Measurements from ENCODE around the gene BCR. TPM values are rescaled to one million over a fixed set of nuclear protein-coding genes. Genes with fewer than 3 reads are reported as not detected.

The BCR gene
- total and polyA plus RNA-seq, 2 of the 8 experiments (the other 6 are each of a cell fraction or from before 2014, with no cell fraction given): 66.7 to 130 TPM

- Histone ChIP-seq H3K79me1 (ENCODE audit: low read depth, low read length) (peaks cover 39% of the 10 kb centered on the region), H4K91ac (replicated peaks; ENCODE audit: insufficient read length, low read length) (no peak overlapping the region), H2AK5ac (ENCODE audit: low read depth, low read length) (peak overlapping the region; percentile 89), H3K4me1 (replicated peaks in 1 of 4; ENCODE audit: control insufficient read depth in 3 of 4, insufficient read depth in 4 of 4, low read length in 3 of 4) (peaks cover 23 to 41% (median 32%) of the 10 kb centered on the region in 4 experiments), H3K9ac (replicated peaks in 1 of 4; ENCODE audit: extremely low read depth in 1 of 4, low read depth in 3 of 4, low read length in 3 of 4) (no peak overlapping the region; a peak in 1 of 7 replicates), H2BK20ac (ENCODE audit: low read length) (peak overlapping the region; percentile 75), H3K23me2 (ENCODE audit: low read depth, low read length) (peaks cover 3% of the 10 kb centered on the region; the same call in 1 of the 2 replicates), H3K56ac (replicated peaks; ENCODE audit: insufficient read length, low read depth, low read length) (no peak overlapping the region), H3K4me3 (ENCODE audit: extremely low read depth in 1 of 4, insufficient read depth in 2 of 4, low read depth in 3 of 4, low read length in 4 of 4) (0 out of 8 replicates have a peak overlapping the region, but pooled peaks of 2 of the 4 experiments have one; percentile 3 to 10), H4K20me1 (replicated peaks in 1 of 2; ENCODE audit: control insufficient read depth in 1 of 2, insufficient read depth in 2 of 2, low read length in 2 of 2) (peaks cover 6 to 9% of the 10 kb centered on the region in 2 experiments), H2AFZ (ENCODE audit: low read length) (no peak overlapping the region), H3K4me2 (ENCODE audit: insufficient read depth in 1 of 2, low read depth in 2 of 2, low read length in 2 of 2) (peak overlapping the region; percentile 31 to 47; a peak in 3 of 4 replicates), H3K4ac (replicated peaks; ENCODE audit: insufficient read length, low read depth, low read length) (no peak overlapping the region), H2BK12ac (ENCODE audit: low read depth, low read length) (peak overlapping the region; percentile 60; the same call in 1 of the 2 replicates), H3K14ac (ENCODE audit: insufficient read length) (no peak overlapping the region), H2BK15ac (ENCODE audit: low read length) (no peak overlapping the region), H3K18ac (ENCODE audit: extremely low read depth, low read length) (peak overlapping the region; percentile 72), H2BK120ac (replicated peaks; ENCODE audit: low read depth, low read length) (no peak overlapping the region), H4K8ac (ENCODE audit: extremely low read depth, insufficient read depth, low read length) (no peak overlapping the region), H3K27me3 (replicated peaks in 1 of 4; ENCODE audit: control insufficient read depth in 3 of 4, extremely low read depth in 1 of 4, insufficient read depth in 3 of 4, low read length in 3 of 4) (no peaks in the 10 kb centered on the region), H3K23ac (ENCODE audit: insufficient read length) (no peak overlapping the region), H4K5ac (ENCODE audit: insufficient read length, low read depth, low read length) (no peak overlapping the region), H2BK5ac (ENCODE audit: low read depth, low read length) (peak overlapping the region; percentile 97; the same call in 1 of the 2 replicates), H3K79me2 (ENCODE audit: control insufficient read depth in 1 of 2, insufficient read depth in 2 of 2, low read length in 2 of 2) (peaks cover 20 to 90% of the 10 kb centered on the region in 2 experiments), H3K27ac (ENCODE audit: low read depth, low read length) (no peak overlapping the region; the same call in none of the 2 replicates), H3K9me3 (ENCODE audit: insufficient read depth in 2 of 2, low read depth in 1 of 2, low read length in 1 of 2) (peaks cover 0 to 12% of the 10 kb centered on the region in 2 experiments; a peak in 2 of 4 replicates), H3K36me3 (ENCODE audit: control insufficient read depth in 2 of 4, insufficient read depth in 4 of 4, low read length in 3 of 4) (no peaks in the 10 kb centered on the region)
- FAIRE-seq (no peak), DNase-seq (ENCODE audit: low read depth in 1 of 2, low spot score in 2 of 2) (no peak)
- ChIA-PET CTCF (ENCODE audit: partially characterized antibody) (interaction anchor here (0.6 to 1.9 kb wide), 10 partner anchors 11 to 433 kb away, joined by 3 to 8 read pairs (median 3); no protein-coding TSS in a partner anchor), POLR2A (ENCODE audit: partially characterized antibody) (interaction anchor here (1.4 to 4.8 kb wide), 2 partner anchors 10 to 13 kb away, joined by 3 to 31 read pairs; no protein-coding TSS in a partner anchor)
- WGBS, 2 experiments (ENCODE audit: extremely low coverage in 1 of 2, insufficient coverage in 1 of 2, insufficient read length in 1 of 2, insufficient replicate concordance in 2 of 2, low coverage in 1 of 2, low lambda C conversion rate in 2 of 2, missing lambda C conversion rate in 1 of 2): 56% methylated on average over 4 of the region's 4 CpGs; no CpG with 5 or more reads in 1 of the 2 experiments
- TF ChIP-seq ATF2 (IDR thresholded peaks at IDR 0.05; ENCODE audit: low read length) (no peak), SP1 (IDR thresholded peaks at IDR 0.05; ENCODE audit: low read depth, low read length) (no peak), PHF8 (conservative IDR thresholded peaks at IDR 0.05; ENCODE audit: low read depth, low read length) (no peak), ATF3 (IDR thresholded peaks at IDR 0.05; ENCODE audit: insufficient read depth, low read depth, low read length) (no peak), CTBP2 (IDR thresholded peaks at IDR 0.05; ENCODE audit: borderline replicate concordance, insufficient read depth, insufficient read length, low read length) (no peak), RBBP5 (IDR thresholded peaks at IDR 0.05; ENCODE audit: borderline replicate concordance, low read depth, low read length) (no peak), KDM5A (IDR thresholded peaks at IDR 0.05; ENCODE audit: low read length) (no peak), KDM4A (IDR thresholded peaks at IDR 0.05; ENCODE audit: low read depth, low read length, severe bottlenecking) (no peak), TAF1 (IDR thresholded peaks at IDR 0.05; ENCODE audit: low read depth, low read length) (no peak), JUN (IDR thresholded peaks at IDR 0.05; ENCODE audit: low read depth, low read length) (no peak), POU5F1 (IDR thresholded peaks at IDR 0.05; ENCODE audit: low read depth, low read length) (no peak)
These were observed 49.3 kb downstream of the BCR start for GRCh38 chr22:23229646-23230045.

Data from H1 (cell line).